ENCODE data around the gene SUMF2.
"Not testable (repeated sequence)": the region's sequence is repeated elsewhere in the genome, so short reads cannot be mapped to it uniquely, and the experiment has no call there.

SUMF2 gene

DNA sequence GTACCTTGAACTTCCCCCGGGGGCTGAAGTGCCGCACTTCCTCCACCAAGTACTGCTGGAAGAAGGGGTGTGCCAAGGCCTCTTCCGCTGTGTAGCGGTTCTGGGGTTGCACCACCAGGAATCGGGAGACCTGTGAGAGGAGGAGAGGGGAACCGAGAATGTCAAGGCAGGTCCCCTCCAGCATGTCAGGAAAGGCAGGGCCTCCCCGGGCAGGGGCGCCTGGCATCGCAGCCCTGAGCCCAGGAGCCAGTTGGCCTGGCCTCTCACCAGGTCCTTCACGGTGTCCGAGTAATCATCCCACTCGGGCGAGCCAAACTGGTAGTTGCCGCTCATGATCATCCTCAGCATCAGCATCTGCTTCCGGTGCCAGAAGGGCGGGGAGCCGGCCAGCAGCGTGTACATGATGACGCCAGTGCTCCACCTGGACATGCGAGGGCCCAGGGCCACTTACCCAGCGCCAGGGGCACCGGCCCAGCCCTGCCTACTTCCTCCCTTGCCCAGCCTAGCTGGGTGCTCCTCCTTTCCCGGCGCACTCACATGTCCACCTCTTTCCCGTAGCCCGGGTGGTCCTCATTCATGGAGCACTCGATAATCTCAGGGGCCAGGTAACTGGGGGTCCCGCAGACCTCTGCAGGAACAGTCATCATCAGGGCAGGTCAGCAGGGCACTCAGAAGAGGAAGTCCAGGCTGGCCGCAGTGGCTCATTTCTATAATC, 17.7 kb downstream of the SUMF2 start:
- peaks cover 11 to 24% (median 22%) of the 10 kb centered on the region in 5 donors for H3K4me1 ChIP-seq (ENCODE audit: control insufficient read depth in 5 of 5, insufficient read depth in 5 of 5, low read length in 5 of 5)
- no peaks in the 10 kb centered on the region for H3K9me3 ChIP-seq (ENCODE audit: control insufficient read depth in 5 of 5, low read length in 5 of 5)
- H3K27ac ChIP-seq (ENCODE audit: low read depth, low read length): no peak overlapping the region
- no peak overlapping the region for H3K9ac ChIP-seq (ENCODE audit: low read length in 5 of 5)
- H3K27me3 ChIP-seq (ENCODE audit: control insufficient read depth in 5 of 5, insufficient read depth in 4 of 5, low read length in 5 of 5): no peaks in the 10 kb centered on the region
- H3K36me3 ChIP-seq (ENCODE audit: control insufficient read depth in 5 of 5, insufficient read depth in 5 of 5, low read length in 5 of 5): peaks cover 0 to 40% (median 25%) of the 10 kb centered on the region in 5 donors
- H3K4me3 ChIP-seq (ENCODE audit: low read depth in 1 of 5, low read length in 5 of 5): no peak overlapping the region

DNA sequence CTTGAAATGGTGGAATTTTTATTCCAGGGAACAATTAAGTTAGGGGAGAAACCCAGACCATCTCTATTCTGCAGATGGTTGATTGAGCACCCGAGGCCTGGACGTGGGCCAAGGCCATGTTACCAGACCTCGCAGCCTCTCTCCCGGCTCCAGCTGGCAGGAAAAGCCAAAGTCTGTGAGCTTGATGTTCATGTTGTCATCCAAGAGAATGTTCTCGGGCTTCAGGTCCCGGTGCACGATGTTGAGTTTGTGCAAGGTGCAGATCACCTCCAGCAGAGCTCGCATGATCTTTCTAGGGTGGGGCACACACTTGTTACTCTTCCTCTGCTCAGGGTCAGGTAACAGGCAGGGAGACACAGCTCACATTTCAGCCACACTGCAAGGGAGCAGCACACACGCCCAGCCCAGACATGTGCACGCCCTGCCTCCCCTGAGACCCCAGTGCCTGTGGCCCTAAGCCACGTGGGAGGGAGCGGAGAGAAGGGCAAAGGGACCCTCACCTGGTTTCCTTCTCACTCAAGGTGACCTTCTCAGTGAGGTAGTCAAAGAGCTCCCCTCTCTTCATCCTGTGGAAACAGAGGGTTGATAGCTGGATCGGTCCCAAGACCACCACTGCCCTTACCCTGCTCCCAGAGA, 19.2 kb downstream of the SUMF2 start:
- H3K27ac ChIP-seq (ENCODE audit: low read depth, low read length): no peak overlapping the region
- H3K9ac ChIP-seq (ENCODE audit: low read length in 5 of 5): no peak overlapping the region
- H3K4me3 ChIP-seq (ENCODE audit: low read depth in 1 of 5, low read length in 5 of 5): no peak overlapping the region
- peaks cover 11 to 24% (median 22%) of the 10 kb centered on the region in 5 donors for H3K4me1 ChIP-seq (ENCODE audit: control insufficient read depth in 5 of 5, insufficient read depth in 5 of 5, low read length in 5 of 5)
- peaks cover 0 to 40% (median 27%) of the 10 kb centered on the region in 5 donors for H3K36me3 ChIP-seq (ENCODE audit: control insufficient read depth in 5 of 5, insufficient read depth in 5 of 5, low read length in 5 of 5)
- H3K27me3 ChIP-seq (ENCODE audit: control insufficient read depth in 5 of 5, insufficient read depth in 4 of 5, low read length in 5 of 5): no peaks in the 10 kb centered on the region
- no peaks in the 10 kb centered on the region for H3K9me3 ChIP-seq (ENCODE audit: control insufficient read depth in 5 of 5, low read length in 5 of 5)

DNA sequence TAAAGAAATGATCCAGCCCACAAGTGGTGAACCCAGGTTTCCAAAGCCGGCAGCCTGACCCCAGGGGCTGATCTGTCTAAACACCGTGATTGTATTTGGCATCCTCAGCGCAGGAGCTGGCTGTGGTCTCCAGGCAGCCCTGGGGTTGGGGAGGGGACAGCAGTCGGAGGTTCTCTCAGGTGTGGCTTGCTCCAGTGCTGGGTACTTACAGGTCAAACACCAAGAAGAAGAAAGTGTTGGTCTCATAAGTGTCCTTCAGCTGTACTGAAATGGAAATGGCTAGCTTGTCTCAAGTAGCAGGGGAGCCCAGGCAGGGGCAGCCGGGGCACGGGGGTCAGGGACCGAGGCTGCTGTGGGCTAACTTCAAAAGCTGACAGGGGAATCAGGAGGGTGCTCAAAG, 22.7 kb downstream of the SUMF2 start:
- peaks cover 3 to 15% (median 12%) of the 10 kb centered on the region in 5 donors for H3K4me1 ChIP-seq (ENCODE audit: control insufficient read depth in 5 of 5, insufficient read depth in 5 of 5, low read length in 5 of 5)
- H3K9ac ChIP-seq (ENCODE audit: low read length in 5 of 5): no peak overlapping the region
- no peak overlapping the region for H3K27ac ChIP-seq (ENCODE audit: low read depth, low read length)
- H3K27me3 ChIP-seq (ENCODE audit: control insufficient read depth in 5 of 5, insufficient read depth in 4 of 5, low read length in 5 of 5): no peaks in the 10 kb centered on the region
- no peak overlapping the region for H3K4me3 ChIP-seq (ENCODE audit: low read depth in 1 of 5, low read length in 5 of 5)
- no peaks in the 10 kb centered on the region for H3K9me3 ChIP-seq (ENCODE audit: control insufficient read depth in 5 of 5, low read length in 5 of 5)
- H3K36me3 ChIP-seq (ENCODE audit: control insufficient read depth in 5 of 5, insufficient read depth in 5 of 5, low read length in 5 of 5): peaks cover 0 to 29% (median 21%) of the 10 kb centered on the region in 5 donors

DNA sequence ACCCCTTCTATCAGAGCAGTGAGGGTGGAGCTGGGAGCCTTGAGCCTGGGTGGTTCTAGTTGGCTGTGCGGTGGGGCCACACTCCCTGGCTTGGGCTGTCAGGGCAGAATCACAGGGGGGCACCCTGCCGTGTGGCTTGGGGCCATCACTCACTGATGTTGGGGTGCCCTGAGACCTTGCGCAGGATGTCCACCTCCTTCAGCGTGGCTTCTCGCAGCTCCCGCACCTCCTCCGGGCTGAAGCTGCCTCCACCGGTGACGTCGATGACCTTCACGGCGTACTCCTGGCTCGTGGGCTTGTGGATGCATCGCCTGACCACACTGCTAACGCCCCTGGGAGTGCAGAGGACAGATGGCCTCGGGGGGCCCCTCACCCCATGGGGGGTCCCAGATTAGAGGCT, 23.4 kb downstream of the SUMF2 start:
- Histone ChIP-seq H3K4me3 (ENCODE audit: low read depth in 1 of 5, low read length in 5 of 5) (no peak overlapping the region), H3K4me1 (ENCODE audit: control insufficient read depth in 5 of 5, insufficient read depth in 5 of 5, low read length in 5 of 5) (peaks cover 4 to 21% (median 19%) of the 10 kb centered on the region in 5 donors), H3K27me3 (ENCODE audit: control insufficient read depth in 5 of 5, insufficient read depth in 4 of 5, low read length in 5 of 5) (no peaks in the 10 kb centered on the region), H3K27ac (ENCODE audit: low read depth, low read length) (no peak overlapping the region), H3K9me3 (ENCODE audit: control insufficient read depth in 5 of 5, low read length in 5 of 5) (no peaks in the 10 kb centered on the region), H3K9ac (ENCODE audit: low read length in 5 of 5) (no peak overlapping the region), H3K36me3 (ENCODE audit: control insufficient read depth in 5 of 5, insufficient read depth in 5 of 5, low read length in 5 of 5) (peaks cover 0 to 26% (median 17%) of the 10 kb centered on the region in 5 donors)

DNA sequence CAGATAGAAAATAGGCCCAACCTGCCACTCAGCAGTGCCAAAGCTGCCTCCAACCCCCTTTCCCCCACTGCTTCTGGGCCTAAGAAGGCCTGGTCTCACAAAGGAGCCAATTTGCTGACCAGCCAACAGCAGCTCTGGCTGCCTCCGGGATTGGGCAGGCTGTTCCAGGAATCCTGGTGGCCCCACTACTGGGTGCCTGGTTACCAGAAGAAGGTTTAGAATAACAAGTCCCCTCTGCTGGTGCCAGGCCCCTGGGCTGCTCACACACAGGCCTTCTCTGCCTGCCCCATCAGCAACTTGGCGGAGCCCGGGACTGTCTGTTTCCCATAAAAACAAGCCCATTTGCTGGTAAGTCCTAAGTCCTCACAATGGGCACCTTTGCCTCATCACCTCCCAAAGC, 27.5 kb downstream of the SUMF2 start:
- Histone ChIP-seq H3K4me3 (ENCODE audit: low read depth in 1 of 5, low read length in 5 of 5) (peak overlapping the region in 2 of 5 donors; percentile 17 to 48), H3K9ac (ENCODE audit: low read length in 5 of 5) (peak overlapping the region in 2 of 5 donors; percentile 54 to 55), H3K27ac (ENCODE audit: low read depth, low read length) (peak overlapping the region; percentile 74)

DNA sequence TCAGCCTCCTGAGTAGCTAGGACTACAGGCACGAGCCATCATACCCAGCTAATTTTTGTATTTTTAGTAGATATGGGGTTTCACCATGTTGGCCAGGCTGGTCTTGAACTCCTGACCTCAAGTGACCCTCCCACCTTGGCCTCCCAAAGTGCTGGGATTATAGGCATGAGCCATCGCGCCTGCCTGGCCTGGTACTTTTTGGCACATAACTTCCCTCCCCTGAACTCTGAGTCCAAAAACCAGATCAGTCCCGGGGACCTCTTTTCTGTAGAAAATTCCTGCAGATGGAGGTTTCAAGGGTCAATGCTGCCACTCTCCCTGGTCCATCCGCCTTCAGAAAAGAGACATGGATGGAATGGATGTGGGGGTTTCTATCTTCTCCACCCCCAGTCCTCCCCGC, 28.3 kb downstream of the SUMF2 start:
- H3K27me3 ChIP-seq (ENCODE audit: control insufficient read depth in 5 of 5, insufficient read depth in 4 of 5, low read length in 5 of 5); H3K9me3 ChIP-seq (ENCODE audit: control insufficient read depth in 5 of 5, low read length in 5 of 5): not testable (repeated sequence)
- Histone ChIP-seq H3K27ac (ENCODE audit: low read depth, low read length) (peak overlapping the region; percentile 74), H3K4me1 (ENCODE audit: control insufficient read depth in 5 of 5, insufficient read depth in 5 of 5, low read length in 5 of 5) (peaks cover 5 to 24% (median 23%) of the 10 kb centered on the region in 5 donors), H3K9ac (ENCODE audit: low read length in 5 of 5) (peak overlapping the region in 2 of 5 donors; percentile 54 to 61), H3K4me3 (ENCODE audit: low read depth in 1 of 5, low read length in 5 of 5) (peak overlapping the region in 4 of 5 donors; percentile 2 to 52 (median 44)), H3K36me3 (ENCODE audit: control insufficient read depth in 5 of 5, insufficient read depth in 5 of 5, low read length in 5 of 5) (peaks cover 0 to 11% (median 7%) of the 10 kb centered on the region in 5 donors)

More for the DNA sequence above, 27.5 kb downstream of the SUMF2 start:
- Histone ChIP-seq H3K9me3 (ENCODE audit: control insufficient read depth in 5 of 5, low read length in 5 of 5) (no peaks in the 10 kb centered on the region), H3K4me1 (ENCODE audit: control insufficient read depth in 5 of 5, insufficient read depth in 5 of 5, low read length in 5 of 5) (peaks cover 5 to 22% (median 21%) of the 10 kb centered on the region in 5 donors), H3K36me3 (ENCODE audit: control insufficient read depth in 5 of 5, insufficient read depth in 5 of 5, low read length in 5 of 5) (peaks cover 0 to 17% (median 12%) of the 10 kb centered on the region in 5 donors), H3K27me3 (ENCODE audit: control insufficient read depth in 5 of 5, insufficient read depth in 4 of 5, low read length in 5 of 5) (no peaks in the 10 kb centered on the region)

DNA sequence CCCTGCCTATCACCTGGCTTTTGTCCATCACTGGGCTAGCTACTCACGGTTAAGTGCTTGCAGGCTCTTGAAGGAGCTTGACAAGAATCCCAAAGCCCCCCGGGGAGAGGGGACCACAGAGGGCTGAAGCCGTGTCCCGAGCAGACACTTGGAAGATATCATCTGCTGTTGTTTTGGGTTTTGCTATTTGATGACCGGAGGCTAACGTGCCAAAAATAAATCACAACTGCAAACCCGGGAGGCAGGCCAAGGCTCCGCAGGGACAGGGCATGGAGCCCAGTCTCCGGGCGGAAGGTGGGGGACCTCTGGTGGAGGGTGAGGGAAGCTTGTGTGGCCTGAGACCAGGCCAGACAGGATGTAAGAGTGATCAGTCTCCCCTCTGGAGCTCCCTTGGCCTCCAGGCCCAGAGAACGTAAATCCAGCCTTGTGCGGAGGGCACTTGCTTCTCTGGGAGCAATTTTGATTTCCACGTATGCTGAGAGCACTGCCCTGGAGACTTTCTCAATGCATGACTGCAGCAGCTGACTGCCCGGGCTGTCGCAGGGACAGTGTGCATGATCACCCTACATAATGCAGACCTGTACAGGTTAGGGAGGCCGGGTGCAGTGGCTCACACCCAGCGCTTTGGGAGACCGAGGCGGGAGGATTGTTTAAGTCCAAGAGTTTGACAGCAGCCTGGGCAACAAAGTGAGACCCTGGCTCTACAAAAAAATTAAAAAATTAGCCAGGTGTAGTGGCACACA, 28.9 kb downstream of the SUMF2 start, which contains the start of gene PHKG1:
Gene PHKG1 (minus strand): TSS at position 164 of the 743 bp plus-strand sequence. CDS start 4,011 bp downstream, outside the sequence.
- Histone ChIP-seq H3K4me3 (ENCODE audit: low read depth in 1 of 5, low read length in 5 of 5) (peak within 1 kb of the TSS in 4 of 5 donors; percentile 2 to 52 (median 44)), H3K36me3 (ENCODE audit: control insufficient read depth in 5 of 5, insufficient read depth in 5 of 5, low read length in 5 of 5) (peaks cover 0 to 6% (median 3%) of the 10 kb centered on the region in 5 donors), H3K27me3 (ENCODE audit: control insufficient read depth in 5 of 5, insufficient read depth in 4 of 5, low read length in 5 of 5) (no peaks in the 10 kb centered on the region), H3K9me3 (ENCODE audit: control insufficient read depth in 5 of 5, low read length in 5 of 5) (no peaks in the 10 kb centered on the region), H3K9ac (ENCODE audit: low read length in 5 of 5) (peak within 1 kb of the TSS in 2 of 5 donors; percentile 54 to 61), H3K4me1 (ENCODE audit: control insufficient read depth in 5 of 5, insufficient read depth in 5 of 5, low read length in 5 of 5) (peaks cover 5 to 30% (median 28%) of the 10 kb centered on the region in 5 donors), H3K27ac (ENCODE audit: low read depth, low read length) (peak within 1 kb of the TSS; percentile 74)

DNA sequence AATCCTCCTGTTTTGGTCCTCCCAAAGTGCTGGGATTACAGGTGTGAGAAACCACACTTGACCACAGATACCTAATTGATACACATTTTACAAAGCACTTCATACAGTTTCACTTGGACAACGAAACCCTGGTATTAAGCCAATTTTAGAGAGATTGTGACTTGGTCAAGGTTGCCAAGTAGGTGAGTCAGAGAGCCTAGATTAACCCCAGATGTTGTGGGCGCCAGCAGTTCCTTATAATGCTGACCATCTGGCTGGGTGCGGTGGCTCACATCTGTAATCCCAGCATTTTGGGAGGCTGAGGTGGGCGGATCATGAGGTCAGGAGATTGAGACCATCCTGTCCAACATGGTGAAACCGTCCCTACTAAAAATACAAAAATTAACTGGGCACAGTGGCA, 33.6 kb downstream of the SUMF2 start:
- H3K4me1 ChIP-seq (ENCODE audit: control insufficient read depth in 5 of 5, insufficient read depth in 5 of 5, low read length in 5 of 5): peaks cover 3 to 19% (median 16%) of the 10 kb centered on the region in 5 donors
- H3K27me3 ChIP-seq (ENCODE audit: control insufficient read depth in 5 of 5, insufficient read depth in 4 of 5, low read length in 5 of 5): no peaks in the 10 kb centered on the region
- no peak overlapping the region for H3K27ac ChIP-seq (ENCODE audit: low read depth, low read length)
- peaks cover 16 to 36% (median 35%) of the 10 kb centered on the region in 5 donors for H3K36me3 ChIP-seq (ENCODE audit: control insufficient read depth in 5 of 5, insufficient read depth in 5 of 5, low read length in 5 of 5)
- no peaks in the 10 kb centered on the region for H3K9me3 ChIP-seq (ENCODE audit: control insufficient read depth in 5 of 5, low read length in 5 of 5)
- H3K4me3 ChIP-seq (ENCODE audit: low read depth in 1 of 5, low read length in 5 of 5): no peak overlapping the region
- H3K9ac ChIP-seq (ENCODE audit: low read length in 5 of 5): no peak overlapping the region

DNA sequence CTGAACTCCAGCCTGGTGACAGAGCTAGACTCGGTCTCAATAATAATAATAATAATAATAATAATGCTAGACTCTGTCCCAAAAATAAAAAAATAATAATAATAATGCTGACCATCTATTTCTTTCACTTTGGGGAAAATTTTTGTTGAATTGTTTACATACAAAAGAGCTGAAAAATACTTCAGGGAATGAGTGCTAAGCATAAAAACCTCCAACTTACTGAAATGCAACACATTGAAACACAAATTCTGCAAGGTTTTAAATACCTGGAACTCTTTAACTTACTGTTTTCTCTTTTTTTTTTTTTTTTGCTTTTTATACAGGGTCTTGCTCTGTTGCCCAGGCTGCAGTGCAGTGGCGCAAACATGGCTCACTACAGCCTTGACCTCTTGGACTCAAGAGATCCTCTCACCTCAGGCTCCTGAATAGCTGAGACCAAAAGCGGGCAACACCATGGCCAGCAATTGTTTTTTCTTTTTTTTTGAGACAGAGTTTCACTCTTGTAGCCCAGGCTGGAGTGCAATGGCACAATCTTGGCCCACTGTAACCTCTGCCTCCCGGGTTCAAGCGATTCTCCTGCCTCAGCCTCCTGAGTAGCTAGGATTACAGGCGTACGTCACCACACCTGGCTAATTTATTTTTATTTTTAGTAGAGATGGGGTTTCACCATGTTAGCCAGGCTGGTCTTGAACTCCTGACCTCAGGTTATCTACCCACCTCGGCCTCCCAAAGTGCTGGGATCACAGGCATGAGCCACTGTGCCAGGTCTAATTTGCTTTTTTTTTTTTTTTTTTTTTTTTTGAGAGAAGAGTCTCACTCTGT, 34.3 kb downstream of the SUMF2 start:
- not testable (repeated sequence) for H3K9me3 ChIP-seq (ENCODE audit: control insufficient read depth in 5 of 5, low read length in 5 of 5); H3K4me3 ChIP-seq (ENCODE audit: low read depth in 1 of 5, low read length in 5 of 5); H3K27me3 ChIP-seq (ENCODE audit: control insufficient read depth in 5 of 5, insufficient read depth in 4 of 5, low read length in 5 of 5); H3K27ac ChIP-seq (ENCODE audit: low read depth, low read length); H3K9ac ChIP-seq (ENCODE audit: low read length in 5 of 5)
- peaks cover 16 to 43% (median 39%) of the 10 kb centered on the region in 5 donors for H3K36me3 ChIP-seq (ENCODE audit: control insufficient read depth in 5 of 5, insufficient read depth in 5 of 5, low read length in 5 of 5)
- peaks cover 0 to 12% (median 9%) of the 10 kb centered on the region in 5 donors for H3K4me1 ChIP-seq (ENCODE audit: control insufficient read depth in 5 of 5, insufficient read depth in 5 of 5, low read length in 5 of 5)
